Fibroblast of skin of right quadriceps (primary cell): ENCODE measurements around the gene PLA2G4A.

Source experiments
- DNase-seq: peaks from one replicate; pipeline ENCODE4 v3.0.0-alpha.2; 2013

The PLA2G4A gene

DNA sequence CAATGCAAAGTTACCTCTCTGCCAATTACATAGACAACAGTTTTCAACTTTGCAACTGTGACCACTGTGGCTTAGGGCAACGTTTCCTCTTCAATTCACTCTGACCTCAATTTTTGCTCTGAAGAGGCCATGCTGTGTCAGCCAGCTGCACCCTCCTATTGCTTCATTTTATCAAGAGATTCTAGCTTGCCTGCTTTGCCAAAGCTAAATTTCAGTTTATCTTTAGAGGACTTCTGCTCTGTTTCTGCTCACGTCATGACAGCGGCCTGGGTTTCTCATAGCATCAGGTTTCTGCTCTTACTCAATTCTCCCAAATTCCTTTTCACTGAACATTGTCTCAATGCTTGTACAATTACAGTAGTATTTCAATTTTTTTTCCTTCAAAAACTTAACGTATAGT, 154.6 kb downstream of the PLA2G4A start:
- DNase-seq = peak; percentile 59

DNA sequence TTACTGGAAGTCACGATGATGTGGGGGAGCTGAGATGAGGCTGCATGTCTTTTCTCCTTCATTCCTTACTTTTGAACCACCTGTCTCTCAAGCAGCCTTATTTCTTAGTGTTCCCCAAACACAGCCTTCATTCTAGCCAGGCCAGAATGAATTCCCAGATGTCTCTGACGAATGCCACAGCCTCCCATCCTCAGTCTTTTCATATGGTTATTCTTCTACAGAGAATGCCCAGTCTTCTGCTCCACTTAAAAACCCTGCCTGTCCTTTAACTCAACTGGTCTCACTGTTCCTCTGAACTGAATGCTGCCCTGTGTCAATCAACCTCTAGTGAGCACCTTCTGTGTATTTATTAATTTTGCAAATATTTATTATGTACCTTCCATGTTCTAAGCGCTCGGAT, 156.2 kb downstream of the PLA2G4A start:
- no peak for DNase-seq

DNA sequence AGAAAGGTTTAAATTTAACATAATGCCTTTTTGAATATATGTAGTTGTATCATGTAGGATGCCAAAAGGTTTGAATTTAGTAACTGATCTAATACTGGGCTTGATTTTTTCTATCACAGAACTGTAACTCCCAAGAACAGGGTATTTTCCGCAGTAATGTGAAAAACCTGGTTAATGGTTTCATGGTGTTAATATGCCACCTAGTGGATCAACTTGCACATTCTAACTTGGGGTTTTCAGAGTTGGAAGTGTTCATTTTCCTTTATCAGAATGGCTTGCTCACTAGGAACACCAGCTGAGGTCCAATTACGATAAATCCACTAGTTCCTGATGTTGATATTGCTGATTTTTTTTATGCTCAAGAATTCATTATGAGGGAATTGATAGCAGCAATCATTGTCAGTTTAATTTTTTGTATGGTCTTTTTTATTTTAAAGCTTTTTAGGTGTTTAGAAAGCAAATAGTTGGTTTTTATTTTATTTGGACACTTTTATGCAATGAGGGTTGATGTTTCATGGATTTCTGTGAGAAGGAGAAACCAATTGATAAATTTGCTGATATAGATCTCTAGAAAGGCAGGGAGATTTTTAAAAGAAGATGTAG, 157.2 kb downstream of the PLA2G4A start:
- DNase-seq = peak; percentile 64

DNA sequence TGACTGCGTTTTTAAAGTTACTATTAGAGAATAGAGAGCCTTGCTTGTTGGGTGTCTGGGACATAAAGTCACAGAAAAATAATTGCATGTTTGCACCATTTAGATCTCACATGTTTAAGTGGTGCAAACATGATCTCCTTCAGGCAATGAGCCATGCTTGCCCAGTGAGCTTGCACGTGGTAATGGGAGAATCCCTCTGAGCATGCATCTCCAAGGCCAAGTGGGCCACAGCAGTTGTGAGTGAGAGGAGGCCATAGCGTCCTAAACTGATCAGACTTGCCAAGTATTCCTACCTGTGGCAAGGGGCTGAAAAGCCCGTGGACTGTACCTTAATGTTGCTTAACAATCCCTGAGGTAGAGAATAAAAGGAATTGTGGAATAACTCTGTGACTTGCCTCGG, 158.3 kb downstream of the PLA2G4A start:
- DNase-seq = no peak

DNA sequence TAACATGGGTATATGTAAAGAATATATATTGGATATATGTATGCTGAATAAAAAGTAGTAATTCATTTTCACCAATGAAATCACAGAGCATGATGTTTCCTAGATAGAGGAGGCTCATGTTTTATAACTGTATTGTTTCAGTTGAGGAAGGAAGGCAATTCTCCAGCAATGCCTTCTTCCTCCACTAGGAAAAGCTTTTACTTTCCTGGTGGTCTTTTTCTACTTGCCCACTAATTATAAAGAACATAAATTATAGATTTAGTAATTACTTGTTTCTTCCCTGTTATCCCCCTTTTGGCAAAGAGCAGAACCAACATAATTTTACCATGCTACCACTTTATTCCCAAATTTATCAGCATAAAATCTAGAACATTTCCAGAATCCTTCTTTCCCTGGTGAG, 159.0 kb downstream of the PLA2G4A start:
- DNase-seq = no peak

DNA sequence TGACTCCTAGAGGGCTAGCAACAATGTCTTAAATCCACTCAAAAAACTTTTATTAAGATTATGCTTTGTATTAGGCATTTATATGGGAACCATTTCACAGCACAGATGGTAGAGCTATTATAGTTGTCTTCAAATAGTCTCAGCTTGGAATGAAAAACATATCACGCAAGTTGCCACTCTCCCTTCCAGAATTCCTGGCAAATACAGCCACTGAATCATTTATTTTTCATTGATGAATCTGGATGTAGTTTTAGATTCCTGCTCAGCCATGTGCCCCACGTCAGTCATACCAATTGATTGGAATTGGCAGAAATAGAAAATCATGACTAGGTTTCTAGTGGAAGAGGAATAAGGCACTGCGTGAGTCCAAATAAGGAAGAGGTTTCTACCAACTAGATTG, 165.2 kb downstream of the PLA2G4A start:
- no peak for DNase-seq

DNA sequence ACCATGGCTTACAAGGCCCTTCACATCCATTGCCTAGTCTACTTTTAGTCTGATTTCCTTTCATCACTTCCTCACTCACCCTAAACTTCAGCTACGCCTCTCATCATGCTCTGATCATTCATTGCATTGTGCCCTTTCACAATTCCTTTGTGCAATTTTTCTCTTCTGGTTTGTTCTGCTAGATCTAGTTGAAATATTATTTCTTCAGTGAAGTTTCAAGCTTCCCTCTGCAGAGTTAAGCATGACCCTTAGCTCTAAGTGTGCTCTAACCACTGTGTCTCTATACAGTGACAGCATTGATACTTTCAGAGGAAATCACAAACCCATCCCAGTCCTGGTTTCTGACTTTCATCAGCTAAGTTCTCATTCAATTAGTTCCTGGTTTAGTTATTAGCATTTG, 166.1 kb downstream of the PLA2G4A start:
- no peak for DNase-seq

DNA sequence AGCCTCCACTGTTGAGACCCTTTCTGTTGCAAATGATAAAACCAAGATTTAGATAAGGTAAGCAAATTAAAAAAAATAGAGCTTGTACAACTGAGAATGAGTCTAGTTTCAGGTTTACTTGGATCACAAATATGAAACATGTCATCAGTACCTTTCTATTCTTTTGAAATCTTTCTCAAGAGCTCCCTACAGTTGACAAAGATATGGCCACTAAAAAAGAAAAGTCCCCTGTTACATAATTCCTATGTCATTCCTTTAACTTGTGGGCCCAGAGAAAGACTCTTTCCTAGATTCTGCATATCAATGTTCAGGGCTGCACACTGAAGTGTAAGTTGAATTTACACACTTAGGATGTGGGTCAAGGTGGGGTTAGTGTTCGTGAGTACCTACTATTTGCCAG, 168.1 kb downstream of the PLA2G4A start:
- DNase-seq = no peak

DNA sequence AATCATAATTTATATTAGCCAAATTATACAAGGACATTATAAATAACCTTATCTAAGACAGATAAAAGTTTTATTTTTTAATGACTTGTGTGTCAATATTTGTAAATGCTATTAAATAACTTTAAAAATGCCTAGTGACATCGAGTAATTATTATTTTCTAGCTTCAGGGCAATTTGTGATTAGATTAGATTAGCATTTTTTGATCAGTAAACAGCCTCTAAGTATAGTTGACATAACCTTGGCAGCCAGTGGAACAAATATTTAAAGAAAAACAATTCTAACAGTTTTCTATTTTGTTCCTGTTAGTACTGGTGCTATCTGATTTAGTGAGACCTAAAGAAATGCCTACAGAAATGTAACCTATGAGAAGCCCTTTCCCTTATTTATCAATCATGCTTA, 169.1 kb downstream of the PLA2G4A start:
- DNase-seq = no peak

DNA sequence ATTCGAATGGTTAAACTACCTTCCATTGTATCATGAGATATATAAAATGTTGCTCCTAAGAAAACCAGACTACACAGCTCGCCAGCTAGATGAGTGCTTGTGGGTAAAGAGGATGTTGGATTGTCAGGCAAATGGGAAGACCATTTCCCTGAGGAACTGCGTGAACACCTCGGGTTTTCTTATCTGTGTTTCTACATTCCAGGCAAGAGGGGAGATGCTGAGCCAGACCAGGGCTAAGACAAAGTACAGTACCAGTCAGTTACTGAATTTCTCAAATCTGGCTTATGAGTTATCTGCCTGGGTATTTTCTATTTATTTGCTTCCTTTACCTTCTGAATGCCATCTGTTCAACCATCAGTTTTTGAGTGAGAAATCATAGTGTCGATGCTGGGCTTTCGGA, 170.8 kb downstream of the PLA2G4A start:
- DNase-seq = no peak

DNA sequence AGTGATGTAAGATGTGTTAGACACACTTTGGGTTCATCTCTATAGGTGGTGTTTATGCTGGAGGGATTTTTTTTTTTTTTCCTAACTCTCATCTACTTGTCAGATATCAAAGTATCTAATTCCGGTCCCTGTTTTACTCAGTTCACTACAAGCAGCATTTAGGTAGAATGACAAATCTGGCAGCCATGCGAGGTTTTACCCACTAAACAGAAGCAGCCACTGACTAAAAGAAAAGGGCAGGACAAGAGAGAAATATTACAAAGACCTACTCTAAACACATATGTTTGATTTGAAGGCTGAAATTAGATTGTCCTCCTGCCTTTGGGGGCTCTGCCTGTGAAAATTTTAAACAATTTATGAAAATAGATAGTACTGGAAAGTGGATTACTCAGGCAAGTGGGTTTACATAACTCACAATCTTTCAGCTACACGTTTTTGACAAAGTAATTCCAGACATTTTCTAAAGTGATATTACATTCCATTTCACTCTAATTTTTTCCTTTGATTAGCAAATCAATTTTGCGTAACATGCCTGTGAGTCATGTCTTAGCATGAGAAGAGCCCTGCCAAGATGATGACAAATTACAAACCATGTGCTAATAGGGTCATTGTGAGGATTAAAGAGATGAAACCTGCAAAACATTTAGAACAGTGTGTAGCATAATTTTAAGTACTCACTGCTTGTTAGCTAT, 172.6 kb downstream of the PLA2G4A start:
- peak; percentile 94 for DNase-seq

DNA sequence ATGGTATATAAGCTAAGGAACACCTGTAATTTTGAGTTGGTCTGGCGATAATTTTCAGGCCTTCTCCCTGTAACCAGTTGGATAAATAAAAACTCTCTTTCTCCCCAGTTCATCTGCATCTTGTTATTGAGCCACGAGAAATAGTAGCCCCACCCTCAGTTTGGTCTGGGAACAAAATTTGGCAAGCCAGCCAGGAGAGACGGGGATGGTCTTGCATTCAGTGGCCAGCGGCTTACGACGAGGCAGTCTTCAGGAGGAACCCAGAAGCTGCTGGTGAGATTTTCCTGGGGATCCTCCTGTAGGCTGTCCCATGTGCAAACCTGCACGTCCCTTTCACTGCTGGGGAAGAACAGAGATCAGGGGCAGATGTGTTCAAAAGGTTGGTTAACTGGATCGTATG, 174.6 kb downstream of the PLA2G4A start:
- DNase-seq = no peak

DNA sequence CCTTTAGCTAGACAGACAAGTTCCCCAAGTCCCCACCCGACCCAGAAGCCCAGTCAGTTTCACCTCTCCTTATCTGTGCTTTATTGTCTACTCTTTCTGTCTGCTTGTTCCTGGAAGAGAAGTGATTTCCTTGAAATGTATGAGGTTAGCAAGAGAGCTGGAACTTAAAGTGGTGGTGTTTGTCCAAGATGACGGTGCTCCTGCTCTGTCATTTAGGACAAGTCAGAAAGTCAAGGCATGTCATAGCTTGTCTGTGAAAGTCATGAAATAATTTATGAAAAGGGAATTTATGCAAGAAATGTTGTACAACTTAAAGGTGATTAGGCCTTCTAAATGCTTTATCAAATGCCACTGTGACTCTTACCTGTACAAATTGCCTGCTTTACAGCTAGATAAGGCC, 178.1 kb downstream of the PLA2G4A start:
- no peak for DNase-seq

DNA sequence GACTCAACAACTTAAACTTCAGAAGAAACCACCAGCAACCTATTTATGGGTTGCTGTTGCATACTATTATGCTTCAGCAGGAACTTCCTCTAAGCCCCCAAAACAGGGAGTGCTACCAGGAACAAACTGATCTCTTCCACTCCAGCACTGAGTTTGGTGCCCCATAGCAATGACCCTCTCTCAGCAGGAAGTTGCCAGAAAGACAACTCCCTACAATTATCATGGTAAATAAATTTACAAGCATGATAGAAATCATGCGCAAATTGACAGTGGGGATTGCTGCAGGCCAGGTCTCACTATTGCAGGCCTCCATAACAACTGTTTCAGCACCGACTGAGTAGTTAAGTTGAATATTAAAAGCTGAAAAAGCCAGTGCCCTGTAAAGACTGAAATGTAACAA, 180.6 kb downstream of the PLA2G4A start:
- DNase-seq = no peak

DNA sequence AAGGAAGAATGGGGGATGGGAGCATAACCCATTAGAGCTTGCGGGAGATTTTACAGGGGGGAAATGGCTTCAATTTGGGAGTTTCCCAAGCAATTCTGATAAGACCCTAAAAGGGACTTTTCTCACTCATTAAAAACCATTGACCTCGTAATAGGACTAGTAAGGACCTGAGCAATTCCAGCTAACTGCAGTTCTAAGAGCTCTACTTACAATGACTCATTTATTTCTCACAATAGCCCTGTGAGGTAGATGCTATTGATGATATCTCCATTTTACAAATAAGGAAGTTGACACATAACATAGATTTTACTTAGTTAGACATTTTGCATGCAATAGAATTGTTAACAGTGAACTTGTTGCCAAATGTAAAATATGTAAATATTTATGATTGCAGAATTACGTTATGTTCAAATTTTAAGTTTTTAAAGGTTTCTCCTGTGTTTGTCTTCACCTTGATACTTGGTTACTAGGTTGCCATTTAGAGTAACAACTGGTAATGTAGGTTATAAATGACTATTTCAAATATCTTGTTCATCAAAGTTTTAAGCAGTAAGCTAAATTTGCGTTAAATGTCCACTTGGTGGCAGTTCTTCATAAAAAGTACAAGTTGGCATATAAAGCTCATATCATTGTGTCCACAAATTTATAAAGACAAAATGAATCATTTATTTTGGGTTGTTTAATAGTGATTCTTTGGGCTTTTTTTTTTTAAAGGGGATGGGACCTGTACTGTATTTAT, 182.0 kb downstream of the PLA2G4A start:
- peak; percentile 6 for DNase-seq

DNA sequence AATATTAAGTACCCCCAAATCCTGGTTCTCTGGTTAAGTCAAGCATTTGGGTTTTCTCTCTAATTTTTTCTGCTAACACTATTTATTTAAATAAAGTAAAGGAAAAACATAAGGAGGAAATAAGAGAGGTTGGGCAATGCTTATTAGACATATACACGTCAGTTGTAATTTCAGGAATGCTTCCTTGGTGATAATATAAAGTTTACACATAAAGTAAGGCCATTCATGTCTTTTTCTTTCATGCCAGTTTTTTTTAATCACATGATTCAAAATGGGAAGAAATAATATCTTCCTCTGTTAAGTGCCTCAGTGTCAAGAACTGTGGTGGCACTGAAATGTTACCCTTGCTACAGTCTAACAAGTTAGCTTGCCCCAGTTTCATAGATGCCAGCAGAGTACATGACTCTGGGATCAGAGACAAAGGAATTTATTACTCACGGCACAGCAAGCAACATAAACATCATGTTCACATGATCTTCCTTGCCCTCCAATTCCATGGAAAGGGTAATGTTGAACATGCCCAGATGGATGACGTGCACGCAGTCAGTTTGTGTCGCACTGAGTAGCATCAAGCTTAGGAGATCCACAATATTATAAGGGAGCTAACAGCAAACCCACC, 184.9 kb downstream of the PLA2G4A start:
- DNase-seq = no peak

DNA sequence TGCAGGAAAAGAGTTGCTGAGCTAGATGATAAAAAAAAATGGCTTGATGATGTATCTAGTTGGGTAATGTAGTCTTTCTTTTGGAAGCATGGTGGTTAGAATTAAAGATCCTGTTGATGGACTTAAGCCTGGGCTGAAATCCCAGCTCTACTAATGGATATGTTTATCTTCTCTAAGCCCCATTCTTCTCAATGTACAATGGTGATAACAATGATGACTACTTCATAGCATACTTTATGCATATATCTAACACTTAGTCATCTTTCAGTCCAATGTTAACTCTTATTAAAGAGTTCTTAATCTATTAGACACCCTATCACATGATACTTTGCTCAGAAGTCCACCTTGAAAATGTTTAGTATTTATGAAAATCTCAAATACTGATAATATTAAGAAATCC, 189.5 kb downstream of the PLA2G4A start:
- DNase-seq = no peak

DNA sequence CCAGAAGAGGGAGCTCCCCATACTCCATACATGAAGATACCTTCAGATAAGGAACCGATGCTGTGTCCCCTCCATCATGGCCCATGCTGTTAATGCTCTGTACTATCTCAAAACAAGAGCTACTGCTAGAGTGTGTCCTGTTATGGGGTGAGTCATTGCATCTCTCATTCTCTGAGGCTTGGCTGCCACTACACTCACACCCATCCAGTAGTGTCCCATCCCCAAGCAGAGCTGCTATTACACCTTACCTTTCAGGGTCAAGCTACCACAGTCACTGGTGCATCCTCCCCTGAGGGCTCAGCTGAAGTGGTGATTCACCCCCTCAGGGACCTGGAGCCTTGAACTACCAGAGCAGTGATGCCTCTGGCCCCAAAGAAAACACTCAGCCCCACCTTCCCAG, 198.5 kb downstream of the PLA2G4A start:
- no peak for DNase-seq

DNA sequence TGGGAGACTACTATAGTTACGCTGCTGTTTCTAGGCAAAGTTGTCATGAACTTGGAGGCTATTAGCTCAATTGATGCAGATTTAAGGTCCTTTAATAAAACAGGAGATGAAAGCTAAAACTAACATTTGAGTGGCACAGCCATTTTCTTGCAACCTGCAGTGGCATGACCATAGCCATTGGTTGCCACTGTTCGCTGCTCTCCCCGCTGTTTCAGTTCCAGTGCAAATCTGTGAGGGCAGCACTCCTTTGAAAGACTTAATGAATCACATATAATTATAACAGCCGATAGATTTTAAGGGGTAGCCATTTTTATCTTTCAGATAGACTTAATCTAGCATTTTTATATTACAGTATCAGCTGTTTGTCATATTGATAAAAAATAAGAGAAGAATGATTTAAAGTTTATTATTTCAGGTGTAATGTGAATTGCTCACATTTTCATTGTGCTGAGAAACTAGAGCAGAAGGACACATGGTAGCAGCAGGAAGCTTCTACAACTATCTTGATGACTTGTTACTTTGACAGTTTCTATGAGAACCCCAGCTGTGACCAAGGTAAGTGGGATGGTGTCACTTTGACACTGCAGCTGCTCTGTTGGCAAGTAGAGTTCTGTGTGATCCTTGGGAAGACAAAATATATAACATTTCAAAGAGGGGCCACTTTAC, 203.7 kb downstream of the PLA2G4A start:
- DNase-seq = no peak

DNA sequence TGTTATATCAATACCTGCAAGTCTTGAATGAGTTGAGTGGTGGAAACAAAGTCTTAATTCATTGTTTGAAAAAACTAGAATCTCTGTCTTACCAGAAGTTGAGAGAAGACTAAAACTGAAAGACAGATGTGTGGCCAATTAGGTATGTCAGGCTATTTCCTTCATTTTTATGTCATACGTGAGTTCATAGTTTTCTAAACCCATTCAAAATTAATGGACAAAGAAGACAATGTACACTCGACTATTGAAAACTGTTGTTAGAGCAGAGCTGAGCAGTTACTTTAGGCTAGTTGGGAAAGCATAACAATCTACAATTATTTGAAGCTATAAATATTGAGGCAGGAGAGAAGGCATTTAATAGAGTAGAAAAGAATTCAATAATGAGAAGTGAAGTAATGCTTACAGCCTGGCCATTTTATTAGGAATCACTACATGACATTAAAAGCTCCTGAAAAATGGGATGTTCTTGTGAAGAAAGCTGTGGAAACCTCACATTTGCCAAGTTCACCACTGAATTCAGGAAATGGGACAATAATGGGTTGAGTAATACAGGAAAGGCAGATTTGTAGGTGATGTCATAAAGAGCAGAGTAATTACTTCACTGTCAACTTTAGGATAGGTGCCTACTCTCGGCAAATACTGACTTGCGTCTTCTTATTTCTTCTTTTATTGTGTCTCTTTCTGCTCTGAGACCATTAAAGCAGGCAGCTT, 204.4 kb downstream of the PLA2G4A start:
- DNase-seq = no peak

DNA sequence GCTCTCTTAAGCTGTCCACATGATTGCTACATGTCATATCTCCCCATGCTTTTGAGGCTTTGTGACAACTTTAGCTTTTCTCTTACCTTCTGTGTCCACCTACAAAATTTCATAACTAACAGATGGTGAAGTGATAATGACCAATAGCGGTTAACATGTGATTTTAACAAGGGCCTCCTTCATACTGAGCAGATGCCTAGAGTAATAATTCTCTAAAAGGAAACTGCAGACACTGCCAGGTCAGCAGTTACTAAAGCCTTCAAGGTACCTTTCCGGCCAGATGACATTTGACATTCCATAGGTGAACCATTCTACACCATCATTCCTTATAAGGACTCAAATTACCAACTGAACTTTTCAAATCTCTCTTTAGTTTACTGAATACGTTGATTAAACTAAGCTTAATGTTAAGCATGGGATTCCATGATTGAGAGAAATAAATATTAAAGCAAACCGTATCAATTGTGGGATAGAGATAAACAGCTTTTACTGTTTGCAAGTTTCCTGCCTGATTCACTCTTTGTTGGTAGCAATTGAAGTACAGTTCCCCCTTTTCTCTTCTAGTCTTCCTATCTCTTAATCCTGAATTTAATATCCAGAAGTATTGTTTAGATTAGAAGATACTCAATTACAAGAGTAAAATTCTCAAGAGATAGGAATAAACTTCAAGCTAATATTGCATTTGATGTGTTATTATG, 205.1 kb downstream of the PLA2G4A start:
- no peak for DNase-seq

DNA sequence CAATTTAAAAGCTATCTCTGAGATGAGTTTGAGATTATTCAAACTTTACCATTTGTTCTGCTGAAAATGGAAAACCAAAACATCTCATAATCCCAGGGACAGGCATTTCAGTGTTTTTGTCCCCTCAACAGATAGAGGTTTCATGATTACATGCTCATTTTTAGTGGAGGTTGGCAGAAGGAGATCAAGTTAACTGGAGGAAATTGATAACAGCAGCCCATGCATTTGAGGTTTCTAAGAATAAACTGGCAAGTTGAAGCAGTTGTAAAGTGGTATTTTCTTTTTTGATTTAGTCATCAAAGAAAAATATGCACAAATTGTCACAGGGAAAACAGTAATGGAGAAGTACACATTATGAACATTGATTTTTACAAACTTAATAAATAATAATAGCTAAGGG, 205.8 kb downstream of the PLA2G4A start:
- no peak for DNase-seq
